ENCODE data around the gene DYSF. TPM values are rescaled to one million over a fixed set of nuclear protein-coding genes. Genes with fewer than 3 reads are reported as not detected.

DYSF gene
- total RNA-seq, 4 donors from 2014 or later: 2.4 to 10.6 (median 4.3) TPM

- 77 to 100% methylated on average over 1 to 10 of the region's 31 CpGs for WGBS, 2 donors
- Histone ChIP-seq H3K9me3 (no peaks in the 10 kb centered on the region), H3K27me3 (peaks cover 0 to 17% (median 0%) of the 10 kb centered on the region in 4 donors), H3K36me3 (peaks cover 0 to 5% (median 0%) of the 10 kb centered on the region in 3 donors), H3K4me1 (no peaks in the 10 kb centered on the region), H3K4me3 (no peak overlapping the region), H3K27ac (no peak overlapping the region)
- TF ChIP-seq POLR2A (IDR thresholded peaks at IDR 0.05): no peak
- intact Hi-C loops (cut with DNase I): no loop called here
- no peak for DNase-seq
Observed at GRCh38 chr2:71559828-71560637, 106.7 kb downstream of the DYSF start.

- Histone ChIP-seq H3K36me3 (peaks cover 0 to 5% (median 0%) of the 10 kb centered on the region in 3 donors), H3K27me3 (peaks cover 0 to 17% (median 0%) of the 10 kb centered on the region in 4 donors), H3K9me3 (no peaks in the 10 kb centered on the region), H3K27ac (no peak overlapping the region), H3K4me1 (no peaks in the 10 kb centered on the region), H3K4me3 (no peak overlapping the region)
- TF ChIP-seq POLR2A (IDR thresholded peaks at IDR 0.05) (no peak), CTCF (IDR thresholded peaks at IDR 0.05) (no peak)
- DNase-seq: no peak
- WGBS, 2 donors: 35 to 56% methylated on average over 16 to 19 of the region's 20 CpGs
- intact Hi-C loops (cut with DNase I): no loop called here
Observed at GRCh38 chr2:71560638-71561011, 107.3 kb downstream of the DYSF start.

GRCh38 chr2:71561441-71562267 lies 108.3 kb downstream of the DYSF start:
- TF ChIP-seq POLR2A (IDR thresholded peaks at IDR 0.05) (no peak), CTCF (IDR thresholded peaks at IDR 0.05) (no peak)
- H3K9me3 ChIP-seq: no peaks in the 10 kb centered on the region
- no peak overlapping the region for H3K4me3 ChIP-seq
- H3K27me3 ChIP-seq: peaks cover 0 to 17% (median 0%) of the 10 kb centered on the region in 4 donors
- intact Hi-C loops (cut with DNase I): no loop called here
- peaks cover 0 to 5% (median 0%) of the 10 kb centered on the region in 3 donors for H3K36me3 ChIP-seq
- no peak for DNase-seq
- 73 to 79% methylated on average over 7 to 8 of the region's 15 CpGs for WGBS, 2 donors
- no peak overlapping the region for H3K27ac ChIP-seq
- no peaks in the 10 kb centered on the region for H3K4me1 ChIP-seq

- Histone ChIP-seq H3K27me3 (peaks cover 0 to 17% (median 0%) of the 10 kb centered on the region in 4 donors), H3K4me3 (no peak overlapping the region), H3K36me3 (peaks cover 0 to 5% (median 0%) of the 10 kb centered on the region in 3 donors), H3K27ac (no peak overlapping the region), H3K9me3 (no peaks in the 10 kb centered on the region), H3K4me1 (no peaks in the 10 kb centered on the region)
- no peak for TF ChIP-seq CTCF (IDR thresholded peaks at IDR 0.05)
- no peak for TF ChIP-seq POLR2A (IDR thresholded peaks at IDR 0.05)
- no peak for DNase-seq
- intact Hi-C loops (cut with DNase I): no loop called here
- WGBS, 2 donors: 80 to 82% methylated on average over 2 to 3 of the region's 7 CpGs
Observed at GRCh38 chr2:71562518-71562917, 109.2 kb downstream of the DYSF start.

- no peaks in the 10 kb centered on the region for H3K9me3 ChIP-seq
- intact Hi-C loops (cut with DNase I): no loop called here
- peaks cover 0 to 17% (median 0%) of the 10 kb centered on the region in 4 donors for H3K27me3 ChIP-seq
- no peak overlapping the region for H3K4me3 ChIP-seq
- no peak for DNase-seq
- no peak overlapping the region for H3K27ac ChIP-seq
- TF ChIP-seq CTCF (IDR thresholded peaks at IDR 0.05): no peak
- no peak for TF ChIP-seq POLR2A (IDR thresholded peaks at IDR 0.05)
- WGBS, 2 donors: 74 to 85% methylated on average over 6 to 8 of the region's 11 CpGs
- H3K4me1 ChIP-seq: no peaks in the 10 kb centered on the region
- H3K36me3 ChIP-seq: peaks cover 0 to 5% (median 0%) of the 10 kb centered on the region in 3 donors
Observed at GRCh38 chr2:71563872-71564271, 110.5 kb downstream of the DYSF start.

All from esophagus squamous epithelium (tissue), 5 donors.